DLD1 (cell line): Measurements from ENCODE around the gene MCM7.

ENCODE experiments used
- in situ Hi-C: cut with HindIII; loops from 2 replicates; pipeline ENCODE4 v1.10.0; 2017; ENCODE audit warnings: low sequenced_read_pairs

MCM7 gene

DNA sequence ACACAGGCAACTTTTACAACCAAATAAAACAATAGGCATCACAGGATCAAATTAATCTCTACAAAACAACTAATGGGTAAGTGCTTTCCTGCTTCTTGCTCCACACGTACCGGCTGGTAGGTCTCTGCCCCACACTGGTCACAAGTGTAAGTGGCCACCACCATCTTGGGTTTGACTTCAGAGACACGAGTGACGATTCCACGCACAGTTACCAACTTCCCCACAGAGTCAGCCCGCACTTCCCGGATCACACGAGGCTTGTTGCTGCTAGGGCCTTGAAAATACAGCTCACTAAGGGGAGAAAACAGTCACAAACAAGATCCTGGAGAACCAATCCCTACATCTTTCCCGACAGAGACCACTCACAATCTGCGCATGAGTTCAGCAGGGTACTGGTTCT lies 2.3 kb downstream of the MCM7 start:
- in situ Hi-C loops, result no loop called here

DNA sequence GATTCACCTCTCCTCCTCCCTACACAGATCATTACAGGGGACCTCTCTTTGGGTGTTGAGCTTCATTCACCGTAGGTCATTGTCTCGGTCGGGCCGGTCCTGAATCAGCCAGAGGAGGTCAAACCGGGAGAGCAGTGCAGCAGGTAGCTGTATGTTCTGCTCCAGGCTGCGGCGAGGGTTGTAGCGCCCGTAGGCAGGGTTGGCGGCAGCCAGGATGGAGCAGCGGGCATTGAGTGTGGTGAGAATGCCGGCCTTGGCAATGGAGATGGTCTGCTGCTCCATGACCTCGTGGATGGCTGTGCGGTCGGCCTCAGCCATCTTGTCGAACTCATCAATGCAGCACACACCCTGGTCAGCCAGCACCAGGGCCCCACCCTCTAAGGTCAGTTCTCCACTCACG lies 5.5 kb downstream of the MCM7 start:
- in situ Hi-C loops, result no loop called here

DNA sequence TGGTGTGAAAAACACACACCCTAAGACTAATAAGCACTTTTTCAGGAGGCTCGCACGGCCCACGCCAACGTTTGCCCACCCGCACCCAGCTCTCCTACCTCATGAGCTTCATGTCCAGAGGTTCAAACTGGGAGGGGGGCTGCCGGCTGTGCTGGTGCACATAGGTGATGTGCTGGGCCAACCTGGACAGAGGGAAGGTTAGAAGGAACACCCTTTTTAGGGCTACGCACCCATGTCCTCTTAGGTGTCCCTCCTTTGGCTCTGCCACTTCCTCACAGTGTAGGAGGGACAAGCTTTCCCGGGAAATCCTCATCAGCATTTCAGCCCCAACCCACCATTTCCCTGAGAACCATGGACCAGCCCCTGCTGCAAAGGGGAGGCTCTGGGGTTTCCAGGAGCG lies 5.9 kb downstream of the MCM7 start:
- in situ Hi-C loops, result no loop called here

DNA sequence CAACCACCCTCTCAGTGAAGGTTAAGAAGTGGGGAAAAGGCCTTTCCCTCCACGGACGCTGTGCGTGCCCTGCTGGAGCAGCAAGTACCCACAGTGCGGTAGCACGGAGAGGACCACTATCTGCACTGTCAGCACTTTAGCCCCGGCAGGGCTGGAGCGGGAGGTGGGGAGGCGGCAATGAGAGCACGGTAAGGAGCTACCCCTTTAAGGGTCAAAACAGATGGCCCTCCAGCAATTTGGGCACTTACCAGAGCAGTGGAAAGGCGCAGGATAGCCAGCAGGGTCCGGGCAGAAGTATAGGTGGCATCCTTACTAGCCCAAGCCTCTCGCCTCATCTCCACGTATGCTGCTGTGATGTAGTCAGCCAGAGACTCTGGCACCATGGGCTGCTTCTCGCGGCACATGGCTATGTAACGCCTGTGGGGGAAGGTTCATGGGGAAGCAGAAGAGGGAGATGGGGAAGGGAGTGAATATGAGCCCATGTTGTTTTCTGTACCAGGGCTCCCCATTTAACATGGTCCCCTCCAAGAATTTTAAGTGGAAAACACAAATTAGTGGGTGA lies 7.2 kb downstream of the MCM7 start:
- in situ Hi-C loops, result no loop called here

DNA sequence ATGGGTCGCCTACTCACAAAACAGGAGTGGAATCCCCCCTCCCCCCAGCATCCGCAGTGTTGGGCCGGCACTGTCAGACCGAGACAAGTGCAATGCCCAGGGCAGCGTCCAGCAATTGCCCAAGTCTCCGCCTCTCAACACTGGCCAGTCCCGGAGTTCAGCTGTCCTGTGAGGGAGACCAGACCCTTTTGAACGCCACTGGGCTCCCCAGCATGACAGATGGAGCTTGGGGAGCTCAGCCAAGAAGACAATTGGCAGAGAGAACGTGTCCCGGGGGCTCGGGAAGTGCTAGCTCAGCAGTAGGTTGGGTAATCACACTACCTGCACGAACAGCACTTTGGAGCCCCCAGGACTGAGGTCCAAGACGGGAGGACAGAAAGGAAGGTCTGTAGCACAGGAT lies 7.7 kb downstream of the MCM7 start:
- in situ Hi-C loops, result no loop called here

DNA sequence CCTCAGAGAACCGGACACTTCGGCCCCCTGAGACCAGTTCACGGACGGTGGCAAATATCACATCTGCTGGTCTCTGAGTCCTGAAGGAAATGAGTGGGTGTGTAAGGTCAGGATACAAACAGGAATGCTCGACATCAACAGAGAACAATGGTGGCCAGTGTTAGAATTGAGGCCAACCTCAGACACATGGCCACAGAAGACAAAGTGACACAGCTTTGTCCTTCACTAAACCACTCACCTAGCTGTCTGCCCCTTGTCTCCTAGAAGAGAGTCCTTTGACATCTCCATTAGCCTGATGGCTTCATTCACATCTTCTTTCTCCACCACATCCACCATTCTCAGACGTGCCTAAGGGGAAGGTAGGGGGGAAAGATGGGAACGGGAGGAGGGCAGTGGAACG lies 8.1 kb downstream of the MCM7 start:
- in situ Hi-C loops, result no loop called here

DNA sequence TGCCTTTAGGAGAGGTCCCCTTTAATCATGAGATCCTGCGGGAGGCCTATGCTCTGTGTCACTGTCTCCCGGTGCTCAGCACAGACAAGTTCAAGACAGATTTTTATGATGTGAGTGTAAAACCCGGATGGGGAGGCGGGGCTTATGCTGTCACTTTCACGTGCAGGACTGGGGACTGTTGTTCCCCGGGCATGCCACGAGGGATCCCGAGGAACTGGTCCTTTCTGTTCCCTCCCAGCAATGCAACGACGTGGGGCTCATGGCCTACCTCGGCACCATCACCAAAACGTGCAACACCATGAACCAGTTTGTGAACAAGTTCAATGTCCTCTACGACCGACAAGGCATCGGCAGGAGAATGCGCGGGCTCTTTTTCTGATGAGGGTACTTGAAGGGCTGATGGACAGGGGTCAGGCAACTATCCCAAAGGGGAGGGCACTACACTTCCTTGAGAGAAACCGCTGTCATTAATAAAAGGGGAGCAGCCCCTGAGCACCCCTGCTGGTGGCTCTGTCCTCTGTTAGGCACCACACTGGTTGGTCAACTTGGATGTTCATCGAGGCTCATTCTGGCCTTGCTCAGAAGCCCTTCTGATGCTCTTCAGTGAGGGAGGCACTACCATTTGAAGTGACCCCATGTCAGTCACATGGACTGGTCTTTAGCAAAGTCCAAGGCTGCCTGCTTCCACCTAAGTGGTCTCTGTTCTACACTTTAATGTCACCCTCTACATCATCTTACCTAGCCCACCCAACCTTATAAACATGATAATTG lies 9.6 kb downstream of the MCM7 start:
- in situ Hi-C loops, result no loop called here

DNA sequence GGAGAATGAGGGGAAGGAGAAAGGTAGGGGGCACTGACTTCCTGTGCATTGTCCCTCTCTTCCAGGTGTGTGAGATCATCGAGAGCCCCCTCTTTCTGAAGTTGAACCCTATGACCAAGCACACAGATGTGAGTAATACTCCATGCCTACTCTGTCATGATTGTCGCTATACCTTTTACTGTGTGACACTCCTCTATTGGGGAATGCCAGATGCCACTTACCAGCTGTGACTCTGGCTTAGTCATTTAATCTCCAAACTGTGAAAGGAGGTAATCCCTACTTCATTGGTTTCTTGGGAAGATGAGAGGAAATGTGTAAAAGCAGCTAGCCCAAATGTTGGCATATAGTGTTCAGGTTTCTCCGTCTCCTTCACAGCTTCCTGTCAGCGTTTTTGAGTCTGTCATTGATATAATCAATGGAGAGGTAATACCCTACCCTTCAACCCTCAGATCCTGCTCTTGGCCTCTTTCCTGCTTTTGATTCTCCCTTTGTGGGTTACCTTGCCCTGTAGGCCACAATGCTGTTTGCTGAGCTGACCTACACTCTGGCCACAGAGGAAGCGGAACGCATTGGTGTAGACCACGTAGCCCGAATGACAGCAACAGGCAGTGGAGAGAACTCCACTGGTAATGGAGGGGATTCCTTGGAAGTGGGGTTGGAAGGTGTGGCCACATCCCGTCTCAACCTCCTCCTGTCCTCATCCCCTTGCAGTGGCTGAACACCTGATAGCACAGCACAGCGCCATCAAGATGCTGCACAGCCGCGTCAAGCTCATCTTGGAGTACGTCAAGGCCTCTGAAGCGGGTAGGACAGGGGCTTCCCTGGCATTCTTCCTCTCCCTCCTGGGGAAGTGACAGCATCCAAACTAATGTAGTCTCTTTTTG lies 10.4 kb downstream of the MCM7 start:
- in situ Hi-C loops, result no loop called here

DNA sequence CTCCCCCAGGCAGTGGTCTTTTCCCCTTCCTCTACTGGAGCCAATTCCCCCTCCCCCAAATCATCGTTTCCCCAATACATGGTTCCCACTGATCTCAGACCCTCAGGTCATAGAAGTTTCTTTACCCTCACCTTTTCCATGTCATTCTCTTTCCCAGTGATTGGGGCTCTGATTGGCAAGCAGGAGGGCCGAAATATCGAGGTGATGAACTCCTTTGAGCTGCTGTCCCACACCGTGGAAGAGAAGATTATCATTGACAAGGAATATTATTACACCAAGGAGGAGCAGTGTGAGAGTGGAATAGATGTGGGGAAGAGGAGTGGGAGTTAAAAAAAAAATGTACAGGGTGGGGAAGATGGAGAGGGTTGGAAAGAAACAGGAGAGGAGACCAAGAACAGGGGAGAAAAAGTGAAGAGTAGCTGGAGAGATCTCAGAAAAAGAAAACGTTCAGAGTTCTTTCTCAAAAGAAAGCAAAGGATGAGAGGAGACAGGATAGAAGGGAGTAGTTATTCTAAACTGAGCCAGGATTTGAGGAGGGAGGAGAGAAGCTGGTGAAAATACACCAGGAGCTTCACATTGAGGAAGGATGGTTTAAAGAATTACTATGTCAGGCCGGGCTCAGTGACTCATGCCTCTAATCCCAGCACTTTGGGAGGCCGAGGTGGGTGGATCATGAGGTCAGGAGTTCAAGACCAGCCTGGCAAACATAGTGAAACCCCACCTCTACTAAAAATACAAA lies 11.6 kb downstream of the MCM7 start:
- in situ Hi-C loops, result no loop called here

DNA sequence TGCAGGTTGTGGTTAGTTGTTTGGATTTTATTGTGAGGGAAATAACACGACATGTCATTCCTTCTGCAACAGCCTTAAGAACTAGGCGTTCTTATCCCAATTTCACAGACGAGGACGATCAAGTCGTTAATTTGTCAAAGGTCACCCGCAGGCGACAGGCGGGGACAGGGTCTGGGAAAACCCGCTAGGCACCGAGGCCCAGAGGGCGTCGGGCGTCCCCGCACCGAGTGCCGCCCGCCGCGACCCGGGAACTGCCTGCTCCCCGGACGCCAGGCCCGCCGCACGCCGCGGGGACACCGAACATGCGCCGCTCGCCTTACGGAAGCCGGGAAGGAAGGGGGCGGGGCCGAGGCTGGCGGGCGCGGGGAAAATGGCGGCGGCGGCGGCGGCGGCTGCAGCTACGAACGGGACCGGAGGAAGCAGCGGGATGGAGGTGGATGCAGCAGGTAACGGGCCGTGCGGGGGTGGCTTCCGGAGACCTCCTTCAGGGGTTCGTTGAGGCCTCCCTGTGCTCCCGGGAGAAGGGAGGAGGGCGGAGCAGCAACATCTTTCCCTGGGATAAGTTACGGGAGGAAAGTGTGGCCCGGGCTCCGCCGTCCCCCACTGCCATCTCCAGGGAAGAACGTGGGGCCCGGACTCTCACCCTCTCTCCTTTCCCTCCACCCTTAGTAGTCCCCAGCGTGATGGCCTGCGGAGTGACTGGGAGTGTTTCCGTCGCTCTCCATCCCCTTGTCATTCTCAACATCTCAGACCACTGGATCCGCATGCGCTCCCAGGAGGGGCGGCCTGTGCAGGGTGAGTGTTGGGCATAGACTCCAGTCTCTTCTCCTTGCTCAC lies 12.4 kb downstream of the MCM7 start, which contains the start of gene COPS6:
TSS of gene COPS6 (plus strand) at position 349 of the 837 bp plus-strand sequence. CDS start at position 371, 22 bp downstream.
- in situ Hi-C loops, result no loop called here

DNA sequence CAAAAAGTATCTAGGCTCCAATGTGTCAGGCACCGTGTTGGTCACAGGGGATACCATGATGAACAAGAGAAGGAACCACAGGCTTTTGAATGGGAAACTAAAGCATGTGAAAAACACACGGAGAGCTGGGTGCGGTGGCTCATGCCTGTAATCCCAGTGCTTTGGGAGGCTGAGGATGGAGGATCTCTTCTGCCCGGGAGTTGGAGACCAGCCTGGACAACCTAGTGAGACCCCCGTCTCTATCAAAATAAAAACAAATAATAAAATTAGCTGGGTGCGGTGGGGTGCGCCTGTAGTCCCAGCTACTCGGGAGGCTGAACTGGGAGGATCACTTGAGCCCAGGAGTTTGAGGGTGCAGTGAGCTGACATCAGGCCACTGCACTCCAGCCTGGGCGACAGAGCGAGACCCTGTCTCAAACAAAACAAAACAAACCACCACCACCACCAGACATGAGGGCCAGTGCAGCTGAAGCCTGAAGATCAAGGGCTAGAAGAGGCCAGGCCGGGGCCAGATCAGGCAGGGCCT lies 13.0 kb downstream of the MCM7 start:
- in situ Hi-C loops, result no loop called here

DNA sequence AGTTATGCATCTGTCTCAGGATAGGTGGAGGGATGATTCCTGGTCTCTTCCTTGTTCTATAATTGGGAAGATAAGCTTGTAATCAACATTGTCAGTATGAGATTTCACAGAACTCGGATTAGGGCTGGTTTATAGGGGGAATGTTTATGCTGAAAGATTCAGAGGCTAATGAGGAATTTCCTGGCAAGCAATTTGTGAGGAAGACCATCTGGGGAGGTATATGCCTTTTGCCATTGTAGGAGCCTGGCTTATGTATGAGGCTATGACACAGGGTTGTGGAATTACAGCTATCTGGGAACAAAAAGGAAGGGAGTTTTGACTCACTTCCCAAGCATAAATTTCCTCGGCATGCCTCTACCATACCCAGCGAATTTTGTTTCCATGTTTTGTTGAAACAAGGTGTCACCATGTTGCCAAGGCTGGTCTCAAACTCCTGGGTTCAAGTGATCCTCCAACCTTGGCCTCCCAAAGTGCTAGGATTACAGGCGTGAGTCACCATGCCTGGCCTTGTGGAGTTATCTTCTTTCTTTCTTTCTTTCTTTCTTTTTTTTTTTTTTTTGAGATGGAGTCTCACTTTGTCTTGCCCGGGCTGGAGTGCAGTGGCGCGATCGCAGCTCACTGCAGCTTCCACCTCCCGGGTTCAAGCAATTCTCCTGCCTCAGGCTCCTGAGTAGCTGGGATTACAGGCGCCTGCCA lies 14.0 kb downstream of the MCM7 start:
- in situ Hi-C loops, result no loop called here

DNA sequence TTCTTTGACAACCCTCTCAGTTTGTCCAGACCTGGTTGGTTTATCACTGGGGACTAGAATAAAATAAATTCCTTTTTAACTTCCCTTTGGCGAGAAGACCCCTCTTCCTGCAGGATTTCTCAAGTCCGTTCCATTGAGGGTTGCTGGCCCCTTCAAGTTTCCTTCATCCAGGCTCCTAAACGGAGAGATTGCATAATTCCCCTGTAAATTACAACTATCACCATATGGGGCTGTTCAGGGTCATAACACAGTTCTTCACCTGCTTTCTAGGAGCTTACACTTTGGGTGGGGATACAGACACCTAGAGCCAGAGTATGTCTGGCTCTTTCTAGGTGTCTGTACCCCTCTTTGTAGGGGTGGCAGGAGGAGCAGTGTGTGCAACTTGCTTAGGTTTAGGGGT lies 15.7 kb downstream of the MCM7 start:
- in situ Hi-C loops, result no loop called here

DNA sequence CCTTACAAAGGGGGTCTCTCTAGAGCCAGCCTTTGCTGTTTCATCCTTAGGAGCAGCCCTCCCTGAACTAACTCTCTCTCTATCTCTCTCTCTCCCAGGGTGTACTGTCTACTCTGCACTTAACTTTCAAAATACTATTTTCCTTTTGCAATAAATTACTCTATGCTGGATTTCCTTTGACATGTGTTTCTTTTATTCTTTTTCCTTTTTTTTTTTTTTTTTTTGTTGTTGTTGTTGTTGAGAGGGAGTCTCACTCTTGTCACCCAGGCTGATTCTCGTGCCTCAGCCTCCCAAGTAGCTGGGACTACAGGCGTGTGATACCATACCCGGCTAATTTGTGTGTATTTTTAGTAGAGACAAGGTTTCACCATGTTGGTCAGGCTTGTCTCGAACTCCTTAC lies 18.2 kb downstream of the MCM7 start:
- in situ Hi-C loops, result no loop called here

DNA sequence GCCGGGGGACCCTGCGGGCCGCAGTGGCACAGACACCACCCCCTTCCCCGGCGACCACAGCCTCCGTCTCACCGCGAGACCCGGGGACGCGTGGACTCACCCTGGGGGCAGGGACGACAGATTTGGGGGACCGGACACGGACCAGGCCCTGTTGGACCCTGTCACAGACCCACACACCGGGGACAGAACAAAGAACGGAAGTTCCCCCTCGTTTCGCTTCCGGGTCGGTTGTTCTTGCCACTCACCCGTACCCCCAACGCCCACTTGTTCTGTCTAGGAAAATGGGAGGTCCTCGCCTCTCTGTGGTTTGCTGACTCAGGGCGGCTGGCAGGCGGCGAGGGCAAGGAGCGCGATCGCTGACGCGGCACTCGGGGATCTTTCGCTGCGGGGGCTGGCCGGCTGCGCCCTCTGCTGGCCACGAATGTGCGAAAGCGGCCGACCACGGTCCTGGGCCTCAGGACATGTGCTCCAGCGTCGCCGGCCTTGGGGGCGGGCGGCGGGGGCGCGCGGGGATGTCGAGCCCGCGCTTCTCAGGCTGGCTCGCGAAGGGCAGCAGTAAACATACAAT lies 19.6 kb downstream of the MCM7 start, which contains the start of gene ZNF3:
TSS of gene ZNF3 (minus strand) at position 189 of the 568 bp plus-strand sequence. CDS start 4,366 bp downstream, outside the sequence.
- in situ Hi-C loops, result no loop called here

DNA sequence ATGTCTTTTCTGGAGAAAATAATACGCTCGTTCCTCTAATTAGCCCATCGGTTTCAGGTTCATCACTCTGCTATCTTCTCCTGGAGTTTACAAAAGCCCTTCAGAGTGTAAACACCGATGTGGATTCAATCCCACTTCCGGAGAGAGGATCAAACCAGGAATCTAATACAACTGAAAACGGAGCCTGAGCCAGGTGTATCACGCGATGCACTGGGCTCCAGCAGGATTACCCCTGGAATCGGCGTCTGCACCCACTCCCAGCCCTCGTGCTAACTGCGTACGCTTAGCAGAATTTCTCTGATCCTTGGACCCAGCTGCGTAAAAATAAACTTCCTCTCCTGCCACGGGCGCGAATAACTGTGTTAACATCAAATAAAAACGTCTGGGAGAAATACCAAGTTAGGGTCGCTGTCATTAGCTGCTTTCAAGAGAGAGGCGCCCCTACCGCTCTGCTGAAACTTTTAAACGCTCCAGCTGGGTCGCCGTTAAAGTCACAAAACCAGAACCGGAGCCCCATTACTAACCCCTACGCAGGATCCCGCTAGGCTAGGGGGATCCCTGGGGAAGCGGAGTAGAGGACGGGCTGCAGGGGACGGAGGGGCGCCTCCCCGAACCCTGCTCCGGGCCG lies 20.2 kb downstream of the MCM7 start:
- in situ Hi-C loops, result no loop called here

DNA sequence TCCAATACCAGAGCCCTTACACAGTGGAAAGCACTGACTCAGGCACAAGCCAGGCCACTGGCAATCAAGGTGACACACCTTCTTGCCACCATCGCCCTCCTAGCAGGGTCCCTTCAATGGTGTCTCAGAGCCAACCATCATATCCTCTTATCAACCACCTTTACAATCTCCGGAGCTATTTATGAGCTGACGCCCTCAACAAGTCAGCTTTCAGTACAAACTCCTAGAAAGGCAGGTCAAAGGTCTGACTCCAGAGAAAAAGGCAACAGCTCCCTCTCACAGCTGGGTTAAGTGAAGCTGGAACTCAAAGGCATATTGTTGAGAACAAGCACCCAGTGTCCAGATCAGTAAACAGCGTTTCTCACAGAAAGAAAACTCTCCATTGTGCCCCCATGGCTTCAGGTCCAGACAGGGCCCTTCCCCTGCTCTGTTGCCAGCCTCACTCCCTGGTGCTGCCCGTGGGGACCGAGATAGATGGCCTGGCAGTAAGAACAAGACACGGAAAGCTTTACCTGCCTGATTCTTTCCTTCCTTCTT lies 22.1 kb downstream of the MCM7 start:
- in situ Hi-C loops, result no loop called here

DNA sequence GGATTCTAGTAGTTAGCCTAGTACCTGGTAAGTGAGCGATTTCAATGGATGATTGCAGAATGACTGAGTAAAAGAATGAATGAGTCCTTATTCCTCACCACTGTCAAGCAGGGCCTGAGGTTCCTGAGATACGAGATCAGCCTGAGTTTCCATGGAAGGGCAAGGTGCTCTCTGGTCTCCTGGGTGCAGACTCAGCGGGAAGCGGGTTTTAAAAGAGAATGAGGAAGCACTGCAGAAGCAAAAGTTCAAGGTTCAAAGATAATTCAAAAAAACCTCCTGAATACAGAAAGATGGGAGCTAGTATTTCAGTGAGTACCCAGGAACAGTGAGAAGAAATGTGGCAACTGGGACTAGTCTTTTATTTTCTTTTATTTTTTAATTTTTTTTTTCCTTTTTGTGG lies 24.0 kb downstream of the MCM7 start:
- in situ Hi-C loops, result no loop called here
